Caco-2 (cell line): ENCODE results near the gene ENTPD7. TPM values are rescaled to one million over a fixed set of nuclear protein-coding genes. Genes with fewer than 3 reads are reported as not detected.
A peak's percentile ranks its signal among the peaks of the same experiment; 100 is the strongest.
"Not testable (repeated sequence)": the region's sequence is repeated elsewhere in the genome, so short reads cannot be mapped to it uniquely, and the experiment has no call there.

Source experiments
- BruUV-seq: library from RNA; stranded (reverse); fragments of 400-500 nt; replicated peaks from 2 replicates; lab custom pipeline; 2021; lab: Mats Ljungman, UMichigan
- CTCF ChIA-PET: fragments of 300-600 bp; sonication (Branson Sonifier 250); formaldehyde crosslinking; loops from one replicate; lab custom pipeline; 2022; ENCODE audit warnings: antibody characterized with exemption; lab: Charles Lee
- POLR2A ChIA-PET: fragments of 300-600 bp; sonication (Branson Sonifier 250); formaldehyde crosslinking; loops from one replicate; lab custom pipeline; 2022; ENCODE audit warnings: antibody characterized with exemption; lab: Charles Lee
- DNase-seq, 2 experiments: peaks; one replicate each; pipeline versions ENCODE4 v3.0.0 to v3.0.0-alpha.2; 2020 to 2022
- H3K27me3 ChIP-seq: replicated peaks from 2 replicates; pipeline ENCODE4 v1.6.0; 2011; ENCODE audit warnings: low read length; ENCODE audit not compliant: control insufficient read depth, insufficient read depth
- H3K36me3 ChIP-seq: 2 replicates; pipeline ENCODE4 v1.5.1; 2011; ENCODE audit warnings: low read length; ENCODE audit not compliant: control insufficient read depth, insufficient read depth
- H3K4me1 ChIP-seq: fragments of 250-450 bp; sonication (Bioruptor Pico); 2 replicates; pipeline ENCODE4 v1.5.1; 2020; ENCODE audit warnings: mild to moderate bottlenecking
- H3K4me3 ChIP-seq: 2 replicates; pipeline ENCODE4 v1.5.1; 2011; ENCODE audit warnings: low read depth, mild to moderate bottlenecking, control low read depth, low read length
- H3K9me3 ChIP-seq: fragments of 250-450 bp; sonication (Bioruptor Pico); 2 replicates; pipeline ENCODE4 v1.5.1; 2020; ENCODE audit warnings: mild to moderate bottlenecking, moderate library complexity
- H3K27ac Mint-ChIP-seq: one replicate; pipeline ENCODE4 v1.8.0; 2022; ENCODE audit warnings: mixed read lengths; ENCODE audit not compliant: unreplicated experiment
- H3K27me3 Mint-ChIP-seq: one replicate; pipeline ENCODE4 v1.8.0; 2022; ENCODE audit warnings: mixed read lengths; ENCODE audit not compliant: insufficient read depth, unreplicated experiment
- H3K36me3 Mint-ChIP-seq: one replicate; pipeline ENCODE4 v1.8.0; 2022; ENCODE audit warnings: mild to moderate bottlenecking, mixed read lengths; ENCODE audit not compliant: insufficient read depth, unreplicated experiment
- H3K4me1 Mint-ChIP-seq: one replicate; pipeline ENCODE4 v1.8.0; 2022; ENCODE audit warnings: low read depth, mixed read lengths; ENCODE audit not compliant: unreplicated experiment
- H3K4me3 Mint-ChIP-seq: one replicate; pipeline ENCODE4 v1.8.0; 2022; ENCODE audit warnings: mild to moderate bottlenecking, moderate library complexity, mixed read lengths; ENCODE audit not compliant: unreplicated experiment
- H3K9me3 Mint-ChIP-seq: one replicate; pipeline ENCODE4 v1.8.0; 2022; ENCODE audit warnings: mixed read lengths; ENCODE audit not compliant: unreplicated experiment
- CTCF ChIP-seq, 2 experiments: fragments of 200-600 bp in 1 of 2; IDR thresholded peaks; 1 replicate in 1 of 2; 2 replicates in 1 of 2; pipeline versions ENCODE4 v1.5.1 to v1.8.0; 2011 to 2022; ENCODE audit warnings: antibody characterized with exemption in 1 of 2, control low read depth in 1 of 2, inconsistent platforms in 1 of 2, low read depth in 1 of 2, low read length in 1 of 2, mild to moderate bottlenecking in 1 of 2, moderate library complexity in 1 of 2; ENCODE audit not compliant: insufficient read depth in 1 of 2, severe bottlenecking in 1 of 2, unreplicated experiment in 1 of 2
- intact Hi-C: fragments of 100-400 bp; cut with micrococcal nuclease; formaldehyde crosslinking; loops from one replicate; pipeline ENCODE4 v1.10.0; 2022; ENCODE audit not compliant: unreplicated experiment
- total RNA-seq: library from RNA; stranded (reverse); gene quantifications from 2 replicates; pipeline ENCODE4 v1.2.3, GENCODE V29; 2022

Gene ENTPD7
- total RNA-seq, 1 experiment from 2014 or later, result 36.0 TPM

- CTCF ChIA-PET, result interaction anchor here (0.6 to 2.4 kb wide), 7 partner anchors 9 to 1475 kb away, joined by 3 to 7 read pairs (median 4); partner anchors contain the start of gene ENTPD7
- no peak for DNase-seq
- Histone ChIP-seq H3K36me3 (no peaks in the 10 kb centered on the region), H3K4me3 (peak overlapping the region; percentile 71), H3K9me3 (no peaks in the 10 kb centered on the region), H3K4me1 (peaks cover 8% of the 10 kb centered on the region), H3K27me3 (no peaks in the 10 kb centered on the region)
- Mint-ChIP-seq H3K4me1 (peaks cover 41% of the 10 kb centered on the region), H3K36me3 (peaks cover 14% of the 10 kb centered on the region), H3K27ac (peak overlapping the region; percentile 98), H3K27me3 (no peaks in the 10 kb centered on the region), H3K9me3 (peaks cover 10% of the 10 kb centered on the region), H3K4me3 (peak overlapping the region; percentile 68)
- intact Hi-C loops, result loop anchor here (2.0 kb wide), 3 partner anchors 37 to 191 kb away; partner anchors contain the start of genes ABCC2, ENTPD7 and GOT1
- POLR2A ChIA-PET, result interaction anchor here (0.5 to 2.5 kb wide), 8 partner anchors 26 to 1882 kb away, joined by 3 to 27 read pairs (median 4); partner anchors contain the start of genes COX15, CUTC, ENTPD7 and GOT1
- BruUV-seq, result TSS peak; percentile 80
- no peak for TF ChIP-seq CTCF (IDR thresholded peaks at IDR 0.05; ENCODE audit: insufficient read depth in 1 of 2, low read depth in 1 of 2, low read length in 1 of 2, severe bottlenecking in 1 of 2, unreplicated experiment in 1 of 2)
These were observed 37.7 kb upstream of the ENTPD7 start for GRCh38 chr10:99621454-99622251.

DNA sequence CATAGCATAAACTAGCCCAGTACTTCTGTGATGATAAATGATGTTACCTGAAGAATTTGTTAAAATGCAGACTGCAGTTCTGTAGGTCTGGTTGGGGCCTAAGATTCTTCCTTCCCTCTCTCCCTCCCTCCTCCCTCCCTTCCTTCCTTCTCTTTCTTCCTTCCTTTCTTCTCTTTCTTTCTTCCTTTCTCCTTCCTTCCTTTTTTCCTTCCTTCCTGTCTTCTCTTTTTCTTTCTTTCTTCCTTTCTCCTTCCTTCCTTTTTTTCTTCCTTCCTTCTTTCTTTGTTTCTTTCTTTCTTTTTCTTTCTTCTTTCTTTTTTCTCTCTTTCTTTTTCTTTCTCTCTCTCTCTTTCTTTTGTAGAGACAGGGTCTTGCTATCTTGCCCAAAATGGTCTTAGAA lies 35.4 kb upstream of the ENTPD7 start:
- DNase-seq, result no peak
- Histone ChIP-seq H3K27me3 (no peaks in the 10 kb centered on the region), H3K36me3 (no peaks in the 10 kb centered on the region), H3K4me1 (peaks cover 8% of the 10 kb centered on the region), H3K9me3 (no peaks in the 10 kb centered on the region), H3K4me3 (no peak overlapping the region)
- H3K4me1 Mint-ChIP-seq, result peaks cover 33% of the 10 kb centered on the region
- no peak for TF ChIP-seq CTCF (IDR thresholded peaks at IDR 0.05; ENCODE audit: insufficient read depth in 1 of 2, low read depth in 1 of 2, low read length in 1 of 2, severe bottlenecking in 1 of 2, unreplicated experiment in 1 of 2)
- peaks cover 10% of the 10 kb centered on the region for H3K9me3 Mint-ChIP-seq
- ChIA-PET CTCF (no interaction called here), POLR2A (no interaction called here)
- no TSS peak for BruUV-seq
- intact Hi-C loops, result no loop called here
- H3K4me3 Mint-ChIP-seq, result no peak overlapping the region
- H3K27me3 Mint-ChIP-seq, result no peaks in the 10 kb centered on the region
- no peak overlapping the region for H3K27ac Mint-ChIP-seq
- peaks cover 14% of the 10 kb centered on the region for H3K36me3 Mint-ChIP-seq

- H3K27me3 Mint-ChIP-seq, H3K36me3 ChIP-seq, intact Hi-C loops, CTCF ChIA-PET, H3K4me3 Mint-ChIP-seq, H3K27me3 ChIP-seq, DNase-seq, POLR2A ChIA-PET, H3K9me3 ChIP-seq, H3K4me3 ChIP-seq, H3K4me1 ChIP-seq, BruUV-seq, H3K27ac Mint-ChIP-seq: not testable (repeated sequence)
- Mint-ChIP-seq H3K4me1 (peaks cover 28% of the 10 kb centered on the region), H3K9me3 (peaks cover 10% of the 10 kb centered on the region), H3K36me3 (peaks cover 13% of the 10 kb centered on the region)
These were observed 34.2 kb upstream of the ENTPD7 start for GRCh38 chr10:99625124-99625523.
